Measurements from ENCODE around the gene RPTOR.

The RPTOR gene

DNA sequence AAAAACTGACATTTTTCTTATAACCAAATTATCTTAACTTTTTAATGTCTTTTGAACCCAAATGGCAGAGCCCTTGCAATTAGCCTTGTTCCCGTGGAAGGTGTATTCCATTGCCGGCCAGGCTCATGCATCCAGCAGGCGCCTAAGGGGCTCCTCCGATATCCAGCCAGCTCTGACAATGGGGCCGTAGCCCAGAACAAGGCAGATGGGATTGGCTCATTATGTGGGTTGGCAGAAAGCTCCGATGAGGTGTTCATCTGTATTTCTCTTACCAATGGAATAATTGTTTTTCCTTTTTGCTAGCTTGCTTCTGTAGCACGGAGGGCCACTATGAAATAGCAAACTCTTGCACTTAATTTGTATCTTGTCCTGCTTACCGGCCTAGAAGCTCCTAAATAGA is 238.8 kb downstream of the RPTOR start:
- no peak for TF ChIP-seq CTCF (IDR thresholded peaks at IDR 0.05; ENCODE audit: control insufficient read depth, extremely low read depth, insufficient read depth)
- no peak overlapping the region for H3K4me3 ChIP-seq (ENCODE audit: low read depth, low read length)
- DNase-seq (ENCODE audit: low read depth), result no peak

DNA sequence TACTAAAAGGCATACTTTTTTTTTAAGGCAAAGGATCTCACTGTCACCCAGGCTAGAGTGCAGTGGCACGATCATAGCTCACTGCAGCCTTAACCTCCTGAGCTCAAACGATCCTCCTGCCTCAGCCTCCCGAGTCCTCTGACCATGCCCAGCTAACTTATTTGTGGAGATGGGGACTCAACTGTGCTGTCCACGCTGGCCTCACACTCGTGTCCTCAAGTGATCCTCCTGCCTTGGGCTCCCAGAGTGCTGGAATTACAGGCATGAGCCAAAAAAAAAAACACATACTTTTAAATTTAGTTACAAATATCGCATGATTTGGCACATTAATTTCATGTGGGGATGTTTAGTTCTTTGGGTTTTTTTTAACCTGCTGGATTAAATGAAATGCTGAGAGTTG is 239.3 kb downstream of the RPTOR start:
- DNase-seq (ENCODE audit: low read depth), result no peak
- TF ChIP-seq CTCF (IDR thresholded peaks at IDR 0.05; ENCODE audit: control insufficient read depth, extremely low read depth, insufficient read depth), result no peak
- no peak overlapping the region for H3K4me3 ChIP-seq (ENCODE audit: low read depth, low read length)

GRCh38 chr17:80785477-80786178 is 241.0 kb downstream of the RPTOR start:
- TF ChIP-seq CTCF (IDR thresholded peaks at IDR 0.05; ENCODE audit: control insufficient read depth, extremely low read depth, insufficient read depth), result no peak
- H3K4me3 ChIP-seq (ENCODE audit: low read depth, low read length), result no peak overlapping the region
- no peak for DNase-seq (ENCODE audit: low read depth)

DNA sequence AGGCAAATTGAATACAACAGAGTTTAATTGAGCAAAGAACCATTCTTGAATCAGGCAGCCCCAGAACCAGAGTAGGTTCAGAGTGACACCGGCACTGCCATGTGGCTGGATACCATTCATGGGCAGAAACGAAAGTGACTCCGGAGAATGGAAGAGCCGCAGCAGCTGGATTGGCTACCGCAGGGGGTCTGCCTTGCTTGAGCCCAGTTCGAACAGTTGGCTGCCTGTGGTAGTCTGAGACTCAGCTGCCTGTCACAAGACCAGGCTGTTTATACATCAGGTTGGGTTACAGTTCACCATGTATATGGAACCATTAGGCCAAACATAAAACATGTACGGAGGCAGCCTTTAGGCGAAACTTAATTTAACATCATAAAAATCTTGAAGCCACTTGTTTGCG is 241.8 kb downstream of the RPTOR start:
- no peak overlapping the region for H3K4me3 ChIP-seq (ENCODE audit: low read depth, low read length)
- no peak for DNase-seq (ENCODE audit: low read depth)
- no peak for TF ChIP-seq CTCF (IDR thresholded peaks at IDR 0.05; ENCODE audit: control insufficient read depth, extremely low read depth, insufficient read depth)

GRCh38 chr17:80786887-80787286 is 242.2 kb downstream of the RPTOR start:
- DNase-seq (ENCODE audit: low read depth), result no peak
- H3K4me3 ChIP-seq (ENCODE audit: low read depth, low read length), result no peak overlapping the region
- no peak for TF ChIP-seq CTCF (IDR thresholded peaks at IDR 0.05; ENCODE audit: control insufficient read depth, extremely low read depth, insufficient read depth)

- TF ChIP-seq CTCF (IDR thresholded peaks at IDR 0.05; ENCODE audit: control insufficient read depth, extremely low read depth, insufficient read depth), result no peak
- no peak for DNase-seq (ENCODE audit: low read depth)
- no peak overlapping the region for H3K4me3 ChIP-seq (ENCODE audit: low read depth, low read length)
Observed at GRCh38 chr17:80787881-80788280, 243.2 kb downstream of the RPTOR start.

DNA sequence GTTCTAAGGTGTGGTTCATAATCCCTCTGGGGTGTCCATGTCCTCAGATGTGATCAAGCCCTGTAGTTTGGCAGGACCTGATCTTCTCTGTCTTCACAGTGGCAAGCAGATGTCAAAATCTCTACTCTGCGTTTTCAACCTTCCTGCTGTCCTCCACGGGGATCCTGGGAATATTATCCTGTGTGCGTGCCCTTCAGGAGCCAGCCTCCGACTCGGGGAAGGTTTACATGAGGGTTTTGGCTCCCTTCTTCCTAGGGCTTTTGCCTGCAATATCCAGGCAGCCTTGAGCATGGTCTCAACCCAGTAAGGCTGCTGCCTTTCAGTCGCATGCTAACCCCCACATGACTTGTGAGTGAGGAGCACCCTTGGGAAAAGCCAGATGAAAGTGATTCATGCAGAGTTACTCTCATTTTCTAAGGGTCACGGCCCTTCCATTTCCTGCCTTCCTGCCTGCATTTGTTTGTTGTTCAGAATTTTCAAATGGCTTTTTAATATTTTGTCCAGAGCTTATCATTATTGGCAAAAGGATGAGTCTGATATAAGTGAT is 244.8 kb downstream of the RPTOR start:
- DNase-seq (ENCODE audit: low read depth), result no peak
- H3K4me3 ChIP-seq (ENCODE audit: low read depth, low read length), result no peak overlapping the region
- no peak for TF ChIP-seq CTCF (IDR thresholded peaks at IDR 0.05; ENCODE audit: control insufficient read depth, extremely low read depth, insufficient read depth)

Measured in LNCaP clone FGC (cell line).